Head of caudate nucleus (tissue), 42 donors: ENCODE results near the gene TMEM184B.

ENCODE experiments used
- DNase-seq, 42 donors: peaks; one replicate each; pipeline versions ENCODE4 v3.0.0 to v3.0.0-alpha.2; 2020 to 2021; ENCODE audit warnings: mixed read lengths in 7 of 42
- intact Hi-C: fragments of 100-400 bp; cut with DNase I; formaldehyde crosslinking; loops from one replicate; pipeline ENCODE4 v1.15.0; 2022

Gene TMEM184B

DNA sequence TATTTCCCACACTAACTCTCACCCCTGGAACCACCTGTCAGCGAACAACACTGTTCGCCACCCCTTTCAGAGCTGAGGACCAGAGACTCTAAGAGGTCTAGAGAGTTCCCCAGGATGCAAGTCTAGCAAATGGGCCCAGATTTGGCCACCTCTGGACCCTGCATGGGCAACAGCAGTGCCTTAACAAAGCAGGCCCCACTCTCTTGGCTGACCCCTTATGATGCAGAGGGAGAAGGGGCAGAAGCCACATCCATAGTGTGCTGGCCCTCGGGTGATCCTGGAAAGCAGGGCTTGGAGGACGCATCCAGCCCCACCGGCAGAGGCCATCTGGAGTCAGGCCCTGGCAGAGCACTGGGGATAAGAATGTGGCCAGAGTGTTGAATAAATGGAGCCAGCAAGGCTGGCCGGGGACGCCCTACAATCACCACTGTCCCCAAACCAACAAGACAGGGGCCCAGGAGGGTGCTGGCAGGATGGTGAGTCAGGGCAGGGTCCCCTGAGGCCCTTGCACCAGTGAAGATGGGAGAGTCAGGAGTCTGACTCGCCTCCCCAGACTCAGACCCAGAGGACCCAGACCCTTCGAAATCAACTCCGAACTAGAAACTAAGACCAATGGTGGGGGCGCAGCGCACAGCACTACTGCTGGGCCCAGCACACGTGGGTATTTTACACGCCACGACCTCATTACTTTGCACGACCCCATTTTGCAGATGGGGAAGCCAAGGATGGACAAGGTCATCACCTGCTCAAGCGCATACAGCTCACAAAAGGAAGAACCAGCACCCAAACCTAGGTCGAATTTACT lies 37.9 kb upstream of the TMEM184B start:
- intact Hi-C loops = no loop called here
- peak in 7 of 42 donors; percentile 16 to 68 (median 29) for DNase-seq

DNA sequence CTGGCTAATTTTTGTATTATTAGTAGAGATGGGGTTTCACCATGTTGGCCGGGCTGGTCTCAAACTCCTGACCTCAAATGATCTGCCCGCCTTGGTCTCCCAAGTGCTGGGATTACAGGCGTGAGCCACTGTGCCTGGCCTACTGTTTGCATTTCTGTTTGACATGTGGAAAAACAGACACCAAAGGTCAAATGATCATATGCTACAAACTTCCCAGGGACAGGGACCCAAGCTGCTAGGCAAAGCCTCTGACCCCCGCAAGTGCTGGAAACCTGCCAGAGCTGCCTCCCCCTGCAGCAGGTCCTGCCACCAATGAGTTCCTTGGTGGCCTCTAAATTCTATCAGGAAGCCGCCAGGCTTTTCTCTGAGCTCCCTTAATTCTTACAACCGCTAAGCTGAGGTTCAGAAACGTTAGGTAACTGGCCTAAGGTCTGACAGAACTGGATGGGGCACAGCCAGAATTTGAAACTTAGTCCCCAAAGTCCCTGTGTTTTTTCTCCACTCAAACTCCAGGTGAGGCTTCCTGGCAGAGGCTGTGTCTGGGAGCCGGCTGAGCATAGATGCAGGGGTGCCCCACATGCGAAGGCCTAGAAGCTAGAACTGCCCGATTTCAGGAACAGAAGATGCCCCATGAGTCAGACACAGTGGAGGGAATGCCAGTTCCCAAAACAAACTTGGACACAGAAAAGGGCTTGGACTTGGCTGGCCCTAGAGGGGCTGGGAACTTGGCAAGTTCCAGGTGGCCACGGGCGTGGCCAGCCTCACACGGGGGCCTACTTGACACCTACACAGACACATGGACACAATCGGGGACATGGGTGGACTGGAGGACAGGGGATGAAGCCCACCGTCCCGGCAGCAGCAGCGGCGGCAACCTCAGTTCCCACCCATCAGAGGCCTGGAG lies 37.1 kb upstream of the TMEM184B start:
- intact Hi-C loops = no loop called here
- DNase-seq = peak in 2 of 42 donors; percentile 25 to 61

GRCh38 chr22:38308791-38309498 lies 36.1 kb upstream of the TMEM184B start:
- no peak for DNase-seq
- intact Hi-C loops = no loop called here

DNA sequence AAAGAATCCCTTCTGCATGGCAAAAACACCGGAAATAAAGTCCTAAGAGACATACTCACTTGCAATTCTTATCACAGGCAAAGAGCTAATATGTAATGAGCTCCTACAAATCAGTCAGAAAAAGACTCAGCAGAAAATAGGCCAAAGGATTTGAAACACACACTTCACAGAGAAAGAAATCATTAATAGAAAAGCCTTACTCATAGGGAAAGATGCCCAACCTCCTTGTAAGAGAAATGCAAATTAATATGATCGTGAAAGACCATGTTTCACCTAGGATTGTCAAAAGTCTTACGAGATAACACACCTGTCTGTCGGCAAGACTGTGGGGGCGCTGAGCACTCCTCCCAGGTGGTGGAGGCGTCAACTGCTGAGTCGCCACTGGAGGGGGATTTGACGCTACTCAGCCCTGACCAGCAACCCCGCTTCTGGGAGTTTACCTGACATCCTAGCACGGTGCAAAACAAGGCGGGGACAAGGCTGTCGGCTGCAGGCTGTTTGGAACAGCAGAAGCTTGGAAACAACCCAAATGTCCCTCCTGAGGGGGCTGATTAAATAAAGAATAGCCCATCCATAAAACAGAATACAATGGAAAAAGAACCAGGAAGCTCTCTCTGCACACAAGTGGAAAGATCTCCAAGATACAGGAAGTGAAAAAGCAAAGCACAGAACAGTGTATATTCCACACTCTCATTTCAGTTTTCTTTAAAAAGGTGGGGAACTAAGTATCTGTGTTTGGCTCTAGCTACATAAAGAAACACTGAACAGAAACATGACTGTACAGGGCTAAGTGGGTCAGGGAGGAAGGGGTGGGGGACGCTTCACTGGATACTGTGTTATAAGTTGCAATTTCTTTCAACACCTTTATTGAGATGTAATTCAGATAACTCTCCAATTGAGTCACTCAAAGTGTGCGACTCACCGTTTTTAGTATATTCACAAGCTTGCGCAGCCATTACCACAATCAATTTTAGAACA lies 33.0 kb upstream of the TMEM184B start:
- intact Hi-C loops = no loop called here

GRCh38 chr22:38304526-38304925 lies 31.7 kb upstream of the TMEM184B start:
- intact Hi-C loops = no loop called here
- DNase-seq = peak in 11 of 42 donors; percentile 12 to 73 (median 45)

More for the DNA sequence above, 33.0 kb upstream of the TMEM184B start:
- peak in 14 of 42 donors; percentile 5 to 54 (median 38) for DNase-seq

DNA sequence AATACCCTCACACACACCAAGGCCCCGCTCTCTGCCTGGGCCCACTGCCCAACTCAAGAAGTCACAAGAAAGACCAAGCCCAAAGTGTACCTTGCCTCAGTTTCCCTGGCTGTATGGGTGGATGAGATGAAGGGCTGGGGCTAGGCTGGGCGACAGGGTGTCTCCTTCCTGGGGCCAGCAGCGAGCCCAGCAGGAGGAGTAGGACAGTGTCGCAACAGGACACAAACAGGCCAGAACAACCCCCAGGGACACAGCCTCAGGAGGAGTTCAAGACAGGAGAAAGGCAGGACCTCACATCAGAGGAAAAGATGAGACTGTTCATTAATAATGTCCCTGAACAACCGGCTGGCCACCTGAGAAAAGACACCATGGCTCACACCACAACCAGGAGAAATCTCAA lies 31.2 kb upstream of the TMEM184B start:
- intact Hi-C loops = no loop called here
- no peak for DNase-seq

GRCh38 chr22:38302906-38303305 lies 30.1 kb upstream of the TMEM184B start:
- DNase-seq = no peak
- intact Hi-C loops = no loop called here

- DNase-seq = no peak
- intact Hi-C loops = no loop called here
Observed at GRCh38 chr22:38300946-38301345, 28.1 kb upstream of the TMEM184B start.

- intact Hi-C loops = no loop called here
- no peak for DNase-seq
Observed at GRCh38 chr22:38300197-38300945, 27.6 kb upstream of the TMEM184B start.

GRCh38 chr22:38299770-38300102 lies 26.9 kb upstream of the TMEM184B start:
- no peak for DNase-seq
- intact Hi-C loops = no loop called here

DNA sequence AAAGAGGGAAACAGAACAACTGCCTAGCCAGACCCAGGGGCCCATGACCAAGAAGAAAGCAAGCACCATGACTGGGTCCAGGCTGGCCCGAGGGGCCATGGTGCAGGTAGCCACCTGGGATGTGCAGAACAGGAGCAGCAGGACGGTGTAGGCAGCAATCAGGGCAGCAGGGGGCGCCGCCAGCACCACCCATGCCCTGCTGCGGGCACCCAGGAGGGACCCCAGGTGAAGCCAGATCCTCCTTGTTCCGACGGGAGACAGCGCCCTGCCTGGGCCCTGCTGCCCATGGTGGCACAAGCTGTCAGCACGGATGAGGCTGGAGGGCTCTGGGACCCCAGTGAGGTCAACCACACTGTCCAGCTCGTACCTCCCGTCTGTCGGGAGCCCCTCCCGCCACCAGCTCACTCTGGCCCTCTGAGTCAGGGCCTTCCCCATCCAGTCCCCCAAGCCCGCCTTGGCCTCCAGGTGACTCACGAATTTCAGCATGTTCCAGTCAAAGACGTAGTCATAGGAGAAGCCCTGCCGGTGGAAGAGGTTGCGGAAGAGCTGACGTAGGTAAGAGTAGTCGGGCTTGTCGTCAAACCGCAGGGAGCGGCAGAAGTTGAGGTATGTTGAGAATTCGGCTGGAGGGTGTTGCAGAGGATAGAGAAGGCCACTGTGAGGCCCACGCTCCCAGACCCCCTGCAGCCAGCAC lies 25.6 kb upstream of the TMEM184B start:
- DNase-seq = no peak
- intact Hi-C loops = no loop called here

- intact Hi-C loops = no loop called here
- DNase-seq = no peak
Observed at GRCh38 chr22:38296372-38296771, 23.6 kb upstream of the TMEM184B start.

- no peak for DNase-seq
- intact Hi-C loops = no loop called here
Observed at GRCh38 chr22:38295863-38296262, 23.1 kb upstream of the TMEM184B start.

DNA sequence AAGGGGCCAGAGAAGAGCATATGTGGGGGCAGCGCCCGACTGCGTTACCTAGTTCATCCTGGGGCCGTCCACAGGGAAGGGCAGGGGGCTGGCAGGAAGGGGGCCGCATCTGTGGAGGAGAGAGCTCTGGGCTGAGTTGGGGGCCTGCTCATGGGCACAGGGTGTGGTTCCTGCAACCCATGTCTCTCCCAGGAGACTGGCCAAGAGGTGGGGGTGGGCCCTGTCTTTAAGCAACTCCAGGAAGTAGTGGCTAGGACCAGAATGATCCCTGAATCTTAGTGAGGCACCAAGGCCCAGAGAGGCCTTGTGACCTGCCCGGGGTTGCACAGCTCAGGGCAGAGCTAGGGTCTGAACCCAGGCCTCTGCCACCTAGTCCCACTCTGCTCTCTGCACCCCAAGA lies 22.5 kb upstream of the TMEM184B start:
- intact Hi-C loops = no loop called here
- no peak for DNase-seq

GRCh38 chr22:38294193-38294592 lies 21.4 kb upstream of the TMEM184B start:
- no peak for DNase-seq
- intact Hi-C loops = no loop called here

- intact Hi-C loops = no loop called here
- DNase-seq = no peak
Observed at GRCh38 chr22:38292694-38293093, 19.9 kb upstream of the TMEM184B start.

DNA sequence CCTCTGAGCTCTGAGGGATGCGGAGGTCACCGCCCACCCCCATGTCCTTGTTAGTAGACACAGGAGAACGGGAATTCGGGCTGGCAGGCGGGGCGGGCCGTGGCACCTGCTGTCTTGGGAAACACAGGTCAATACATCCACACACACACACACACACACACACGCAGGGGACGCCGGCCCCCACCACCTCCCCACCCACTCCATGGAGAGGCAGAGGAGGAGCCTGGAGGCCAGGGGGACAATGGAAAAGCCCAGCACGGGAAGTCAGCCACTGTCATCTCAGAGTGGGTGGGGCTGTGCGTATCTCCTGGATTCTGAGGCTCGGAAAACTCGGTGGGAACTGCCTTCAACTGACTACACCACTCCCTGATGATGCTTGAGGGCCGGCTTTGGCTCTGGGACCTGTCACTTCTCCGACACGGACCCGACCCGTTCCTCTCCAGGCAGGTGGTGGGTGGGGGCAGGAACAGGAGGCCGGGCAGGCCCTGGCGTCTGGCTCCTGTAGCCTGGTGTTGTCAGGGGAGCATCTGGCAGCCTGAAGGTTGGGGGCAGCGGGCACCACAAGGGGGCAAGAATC lies 18.5 kb upstream of the TMEM184B start:
- intact Hi-C loops = no loop called here
- DNase-seq = no peak
